ENCODE results near the gene XCL2. TPM values are rescaled to one million over a fixed set of nuclear protein-coding genes. Genes with fewer than 3 reads are reported as not detected.
A peak's percentile ranks its signal among the peaks of the same experiment; 100 is the strongest.

XCL2 gene
- total RNA-seq, 1 experiment from 2014 or later = not detected

DNA sequence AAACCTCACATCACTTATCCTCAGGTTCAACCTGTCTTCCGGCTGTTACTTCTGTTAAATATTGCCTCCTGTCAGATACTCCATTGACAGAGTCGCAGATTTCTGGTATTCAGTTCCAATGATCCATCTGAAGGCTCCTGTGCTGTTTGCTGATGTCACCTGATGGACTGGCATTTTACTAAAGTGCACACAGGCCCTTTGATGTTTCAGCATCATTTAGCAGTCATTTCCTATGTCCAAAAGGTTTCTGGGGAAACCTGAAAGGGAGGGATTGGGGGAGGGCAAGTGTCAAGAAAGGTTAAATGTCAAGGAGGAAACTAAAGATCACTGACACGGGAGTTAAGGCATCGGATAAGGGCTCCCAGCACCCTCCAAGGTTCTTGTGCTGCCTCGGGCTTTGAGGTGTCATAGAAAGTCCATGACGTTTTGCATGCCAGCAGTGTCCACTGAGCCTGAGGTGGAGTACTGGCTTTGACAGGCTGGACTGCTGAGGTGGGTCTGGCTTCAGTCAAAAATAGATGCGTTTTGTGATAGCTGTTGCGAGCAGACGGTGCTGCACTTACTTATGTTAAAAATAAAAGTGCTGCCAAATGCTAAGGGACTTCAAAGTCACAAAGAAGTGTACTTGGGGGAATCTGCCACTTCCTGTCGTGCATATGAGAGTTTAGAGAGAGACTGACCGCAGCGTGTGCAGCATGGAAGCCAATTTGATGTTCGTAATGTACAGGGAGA, 30.8 kb downstream of the XCL2 start:
- CTCF ChIA-PET = no interaction called here
- Histone ChIP-seq H3K9me3 (no peaks in the 10 kb centered on the region), H3K36me3 (ENCODE audit: control insufficient read depth, insufficient read depth, low read length) (peaks cover 2% of the 10 kb centered on the region; the same call in 1 of the 2 replicates), H3K4me3 (ENCODE audit: low read depth, low read length) (no peak overlapping the region), H3K27me3 (replicated peaks; ENCODE audit: control insufficient read depth, insufficient read depth, low read length) (no peaks in the 10 kb centered on the region), H3K4me1 (peaks cover 21% of the 10 kb centered on the region)
- Mint-ChIP-seq H3K4me3 (ENCODE audit: unreplicated experiment) (no peak overlapping the region), H3K27ac (ENCODE audit: unreplicated experiment) (no peak overlapping the region), H3K27me3 (ENCODE audit: insufficient read depth, unreplicated experiment) (no peaks in the 10 kb centered on the region), H3K4me1 (ENCODE audit: low read depth, unreplicated experiment) (peaks cover 27% of the 10 kb centered on the region), H3K9me3 (ENCODE audit: unreplicated experiment) (no peaks in the 10 kb centered on the region), H3K36me3 (ENCODE audit: insufficient read depth, unreplicated experiment) (peaks cover 34% of the 10 kb centered on the region)
- TF ChIP-seq, protein P1, sequence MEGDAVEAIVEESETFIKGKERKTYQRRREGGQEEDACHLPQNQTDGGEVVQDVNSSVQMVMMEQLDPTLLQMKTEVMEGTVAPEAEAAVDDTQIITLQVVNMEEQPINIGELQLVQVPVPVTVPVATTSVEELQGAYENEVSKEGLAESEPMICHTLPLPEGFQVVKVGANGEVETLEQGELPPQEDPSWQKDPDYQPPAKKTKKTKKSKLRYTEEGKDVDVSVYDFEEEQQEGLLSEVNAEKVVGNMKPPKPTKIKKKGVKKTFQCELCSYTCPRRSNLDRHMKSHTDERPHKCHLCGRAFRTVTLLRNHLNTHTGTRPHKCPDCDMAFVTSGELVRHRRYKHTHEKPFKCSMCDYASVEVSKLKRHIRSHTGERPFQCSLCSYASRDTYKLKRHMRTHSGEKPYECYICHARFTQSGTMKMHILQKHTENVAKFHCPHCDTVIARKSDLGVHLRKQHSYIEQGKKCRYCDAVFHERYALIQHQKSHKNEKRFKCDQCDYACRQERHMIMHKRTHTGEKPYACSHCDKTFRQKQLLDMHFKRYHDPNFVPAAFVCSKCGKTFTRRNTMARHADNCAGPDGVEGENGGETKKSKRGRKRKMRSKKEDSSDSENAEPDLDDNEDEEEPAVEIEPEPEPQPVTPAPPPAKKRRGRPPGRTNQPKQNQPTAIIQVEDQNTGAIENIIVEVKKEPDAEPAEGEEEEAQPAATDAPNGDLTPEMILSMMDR (IDR thresholded peaks at IDR 0.05; ENCODE audit: insufficient read depth in 1 of 2, low read depth in 1 of 2, low read length in 1 of 2, severe bottlenecking in 1 of 2, unreplicated experiment in 1 of 2) = no peak
- no TSS peak for BruUV-seq (replicated peaks)
- intact Hi-C loops (cut with micrococcal nuclease; ENCODE audit: unreplicated experiment) = no loop called here
- POLR2A ChIA-PET = no interaction called here
- no peak for DNase-seq

DNA sequence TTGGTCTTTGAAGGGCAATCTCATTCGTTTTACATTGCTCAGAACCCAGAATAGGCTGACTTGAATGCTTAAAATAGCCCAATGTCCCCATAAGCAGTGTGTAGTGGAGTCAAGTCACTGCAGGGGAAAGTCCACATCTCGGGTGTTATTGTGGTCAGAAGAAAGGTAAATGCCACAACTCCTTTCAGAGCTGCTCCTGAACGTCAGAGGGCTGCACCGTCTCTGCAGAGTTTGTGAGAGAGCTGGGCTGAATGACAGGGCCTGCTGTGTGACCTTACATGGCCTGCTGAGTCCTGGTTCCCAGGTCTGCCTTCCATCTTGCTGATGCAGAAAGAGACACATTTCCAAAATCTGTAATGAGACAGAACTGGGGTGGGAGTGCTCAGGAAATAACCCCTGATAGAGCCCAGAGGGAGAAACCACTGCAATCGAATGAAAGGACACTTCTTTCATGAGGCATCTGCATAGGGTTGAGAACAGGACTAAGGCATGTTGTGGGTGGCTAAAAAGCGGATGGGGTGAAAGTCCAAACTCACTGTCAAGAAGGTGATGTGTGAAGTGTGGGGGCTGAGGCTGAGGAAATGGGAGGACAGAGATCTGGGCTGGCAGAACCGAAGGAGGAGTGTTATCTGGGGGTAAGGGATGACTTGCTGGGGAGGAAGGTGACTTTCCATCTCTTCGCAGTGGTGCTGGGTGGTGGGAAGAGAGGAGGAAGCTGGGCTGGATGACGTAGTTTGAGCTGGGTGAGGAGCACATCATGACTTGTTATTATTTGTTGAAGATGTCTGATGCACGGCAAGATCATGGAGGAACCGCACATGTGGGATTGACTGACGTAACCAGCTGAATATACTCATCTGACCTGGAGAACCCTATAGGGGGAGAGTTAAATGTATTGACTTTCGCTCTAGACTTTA, 33.7 kb downstream of the XCL2 start:
- intact Hi-C loops (cut with micrococcal nuclease; ENCODE audit: unreplicated experiment) = no loop called here
- TF ChIP-seq, protein P1 (IDR thresholded peaks at IDR 0.05; ENCODE audit: insufficient read depth in 1 of 2, low read depth in 1 of 2, low read length in 1 of 2, severe bottlenecking in 1 of 2, unreplicated experiment in 1 of 2) = no peak
- Mint-ChIP-seq H3K27me3 (ENCODE audit: insufficient read depth, unreplicated experiment) (no peaks in the 10 kb centered on the region), H3K36me3 (ENCODE audit: insufficient read depth, unreplicated experiment) (peaks cover 31% of the 10 kb centered on the region), H3K4me1 (ENCODE audit: low read depth, unreplicated experiment) (peaks cover 24% of the 10 kb centered on the region), H3K4me3 (ENCODE audit: unreplicated experiment) (no peak overlapping the region), H3K9me3 (ENCODE audit: unreplicated experiment) (no peaks in the 10 kb centered on the region), H3K27ac (ENCODE audit: unreplicated experiment) (no peak overlapping the region)
- H3K4me3 ChIP-seq (ENCODE audit: low read depth, low read length) = no peak overlapping the region
- H3K9me3 ChIP-seq = no peaks in the 10 kb centered on the region
- BruUV-seq (replicated peaks) = no TSS peak
- peaks cover 2% of the 10 kb centered on the region; the same call in 1 of the 2 replicates for H3K36me3 ChIP-seq (ENCODE audit: control insufficient read depth, insufficient read depth, low read length)
- CTCF ChIA-PET = no interaction called here
- no peaks in the 10 kb centered on the region for H3K27me3 ChIP-seq (replicated peaks; ENCODE audit: control insufficient read depth, insufficient read depth, low read length)
- DNase-seq = no peak
- POLR2A ChIA-PET = no interaction called here
- peaks cover 28% of the 10 kb centered on the region for H3K4me1 ChIP-seq

DNA sequence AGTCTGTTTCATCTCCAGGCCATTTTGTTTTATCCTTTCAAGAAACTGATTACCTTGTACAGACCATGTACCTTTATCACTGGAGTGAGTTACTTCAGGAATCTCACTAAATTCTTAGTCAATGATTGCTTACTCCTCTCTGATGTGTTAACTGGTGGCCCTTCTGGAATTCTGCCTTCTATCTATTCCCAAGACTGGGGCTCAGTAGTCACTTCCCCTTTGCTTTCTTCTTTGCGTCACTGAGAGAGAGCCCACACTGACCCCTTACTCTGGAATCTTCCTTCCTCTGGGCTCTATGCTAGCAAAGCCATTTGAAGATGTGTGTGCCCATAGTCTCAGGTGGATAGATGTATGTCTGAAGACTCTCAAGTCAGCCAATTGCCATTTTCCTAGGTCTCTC, 34.6 kb downstream of the XCL2 start:
- POLR2A ChIA-PET = no interaction called here
- TF ChIP-seq, protein P1 (IDR thresholded peaks at IDR 0.05; ENCODE audit: insufficient read depth in 1 of 2, low read depth in 1 of 2, low read length in 1 of 2, severe bottlenecking in 1 of 2, unreplicated experiment in 1 of 2) = no peak
- H3K9me3 Mint-ChIP-seq (ENCODE audit: unreplicated experiment) = no peaks in the 10 kb centered on the region
- CTCF ChIA-PET = no interaction called here
- peaks cover 15% of the 10 kb centered on the region for H3K4me1 Mint-ChIP-seq (ENCODE audit: low read depth, unreplicated experiment)
- H3K27ac Mint-ChIP-seq (ENCODE audit: unreplicated experiment) = peak overlapping the region; percentile 5
- H3K9me3 ChIP-seq = no peaks in the 10 kb centered on the region
- H3K4me1 ChIP-seq = peaks cover 28% of the 10 kb centered on the region
- no peaks in the 10 kb centered on the region for H3K27me3 Mint-ChIP-seq (ENCODE audit: insufficient read depth, unreplicated experiment)
- no peaks in the 10 kb centered on the region for H3K27me3 ChIP-seq (replicated peaks; ENCODE audit: control insufficient read depth, insufficient read depth, low read length)
- peaks cover 4% of the 10 kb centered on the region for H3K36me3 ChIP-seq (ENCODE audit: control insufficient read depth, insufficient read depth, low read length)
- peaks cover 28% of the 10 kb centered on the region for H3K36me3 Mint-ChIP-seq (ENCODE audit: insufficient read depth, unreplicated experiment)
- intact Hi-C loops (cut with micrococcal nuclease; ENCODE audit: unreplicated experiment) = no loop called here
- DNase-seq = no peak
- H3K4me3 ChIP-seq (ENCODE audit: low read depth, low read length) = no peak overlapping the region
- no TSS peak for BruUV-seq (replicated peaks)
- H3K4me3 Mint-ChIP-seq (ENCODE audit: unreplicated experiment) = no peak overlapping the region
